Measurements from ENCODE around the gene LIME1. TPM values are rescaled to one million over a fixed set of nuclear protein-coding genes. Genes with fewer than 3 reads are reported as not detected.

LIME1 gene
- total and polyA plus RNA-seq, 9 of the 15 experiments (the other 6 are each of a cell fraction or from before 2014, with no cell fraction given), result 0.11 to 17.1 (median 2.8) TPM; not detected in 2

DNA sequence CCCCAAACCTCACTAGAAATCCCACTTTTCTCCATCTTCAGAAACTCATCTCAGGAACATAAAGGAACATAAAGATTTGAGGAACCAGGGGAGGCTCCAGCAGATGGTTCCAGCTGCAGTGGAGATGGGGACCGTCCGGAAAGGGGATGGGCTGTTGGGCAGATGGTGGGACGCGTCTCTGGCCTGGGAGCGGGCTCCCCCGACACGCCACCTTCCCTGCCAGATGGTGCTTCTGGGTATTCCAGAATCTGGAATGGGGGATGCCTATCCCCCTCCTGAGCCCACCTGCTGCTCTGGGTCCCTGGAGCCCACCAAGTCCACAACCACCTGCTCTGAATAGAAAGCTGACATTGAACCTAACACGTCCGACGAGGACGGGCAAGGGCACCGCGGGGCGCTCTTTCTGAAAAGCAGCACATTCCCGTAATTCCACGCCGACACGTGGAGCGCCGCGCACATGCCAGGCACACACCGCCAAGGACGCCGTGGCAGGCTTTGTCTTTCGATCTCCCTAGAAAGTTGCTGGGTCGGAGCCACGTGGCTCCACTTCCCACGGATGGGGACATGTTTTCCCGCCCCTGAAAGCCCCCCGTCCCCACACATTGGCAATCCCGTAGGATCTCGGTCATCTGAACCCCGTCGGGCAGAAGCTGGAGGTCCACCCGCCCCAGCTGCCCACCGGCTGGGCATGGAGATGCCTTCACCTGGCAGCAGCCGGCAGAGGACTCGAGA, 30.4 kb downstream of the LIME1 start:
- ATAC-seq, result no peak
- intact Hi-C loops (cut with micrococcal nuclease), result no loop called here
- Histone ChIP-seq H3K9ac (ENCODE audit: insufficient read depth in 1 of 2, low read depth in 2 of 2, low read length in 2 of 2) (peak overlapping the region in 1 of 2 experiments; percentile 41; a peak in 1 of 4 replicates), H3K9me3 (replicated peaks; ENCODE audit: control insufficient read depth, insufficient read depth, low read depth, low read length) (no peaks in the 10 kb centered on the region), H3K27ac (ENCODE audit: extremely low read depth, low read depth, low read length) (no peak overlapping the region), H3K9me1 (ENCODE audit: control insufficient read depth, insufficient read depth, low read length) (no peaks in the 10 kb centered on the region), H3K4me1 (replicated peaks in 1 of 2; ENCODE audit: control insufficient read depth in 2 of 2, insufficient read depth in 2 of 2, low read length in 2 of 2) (peaks cover 5 to 40% of the 10 kb centered on the region in 2 experiments; a peak in 3 of 5 replicates), H3K36me3 (ENCODE audit: control insufficient read depth, insufficient read depth, low read length) (no peaks in the 10 kb centered on the region), H3K27me3 (ENCODE audit: control insufficient read depth in 2 of 2, insufficient read depth in 2 of 2, low read length in 2 of 2) (peaks cover 0 to 9% of the 10 kb centered on the region in 2 experiments; a peak in 2 of 5 replicates), H3K4me2 (ENCODE audit: insufficient read depth, low read length) (no peak overlapping the region), H3K4me3 (no peak overlapping the region), H2AFZ (ENCODE audit: low read depth, low read length) (no peak overlapping the region), H3K79me2 (ENCODE audit: control insufficient read depth, insufficient read depth, low read length) (no peaks in the 10 kb centered on the region), H4K20me1 (replicated peaks; ENCODE audit: control insufficient read depth, insufficient read depth, low read length) (no peaks in the 10 kb centered on the region)
- TF ChIP-seq, protein P1, sequence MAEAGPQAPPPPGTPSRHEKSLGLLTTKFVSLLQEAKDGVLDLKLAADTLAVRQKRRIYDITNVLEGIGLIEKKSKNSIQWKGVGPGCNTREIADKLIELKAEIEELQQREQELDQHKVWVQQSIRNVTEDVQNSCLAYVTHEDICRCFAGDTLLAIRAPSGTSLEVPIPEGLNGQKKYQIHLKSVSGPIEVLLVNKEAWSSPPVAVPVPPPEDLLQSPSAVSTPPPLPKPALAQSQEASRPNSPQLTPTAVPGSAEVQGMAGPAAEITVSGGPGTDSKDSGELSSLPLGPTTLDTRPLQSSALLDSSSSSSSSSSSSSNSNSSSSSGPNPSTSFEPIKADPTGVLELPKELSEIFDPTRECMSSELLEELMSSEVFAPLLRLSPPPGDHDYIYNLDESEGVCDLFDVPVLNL (CRISPR knock-in tag; IDR thresholded peaks at IDR 0.05; ENCODE audit: low read depth), result no peak
- no peak for TF ChIP-seq NONO (IDR thresholded peaks at IDR 0.05; ENCODE audit: low read depth in 2 of 2, low read length in 1 of 2)
- no peak for TF ChIP-seq RFX7 (CRISPR knock-in tag; IDR thresholded peaks at IDR 0.05)
- TF ChIP-seq, protein P2, sequence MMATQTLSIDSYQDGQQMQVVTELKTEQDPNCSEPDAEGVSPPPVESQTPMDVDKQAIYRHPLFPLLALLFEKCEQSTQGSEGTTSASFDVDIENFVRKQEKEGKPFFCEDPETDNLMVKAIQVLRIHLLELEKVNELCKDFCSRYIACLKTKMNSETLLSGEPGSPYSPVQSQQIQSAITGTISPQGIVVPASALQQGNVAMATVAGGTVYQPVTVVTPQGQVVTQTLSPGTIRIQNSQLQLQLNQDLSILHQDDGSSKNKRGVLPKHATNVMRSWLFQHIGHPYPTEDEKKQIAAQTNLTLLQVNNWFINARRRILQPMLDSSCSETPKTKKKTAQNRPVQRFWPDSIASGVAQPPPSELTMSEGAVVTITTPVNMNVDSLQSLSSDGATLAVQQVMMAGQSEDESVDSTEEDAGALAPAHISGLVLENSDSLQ (IDR thresholded peaks at IDR 0.05), result no peak
- TF ChIP-seq ZNF583 (CRISPR knock-in tag; IDR thresholded peaks at IDR 0.05), result no peak
- no peak for TF ChIP-seq ZNF444 (CRISPR knock-in tag; IDR thresholded peaks at IDR 0.05)
- TF ChIP-seq, protein P3, sequence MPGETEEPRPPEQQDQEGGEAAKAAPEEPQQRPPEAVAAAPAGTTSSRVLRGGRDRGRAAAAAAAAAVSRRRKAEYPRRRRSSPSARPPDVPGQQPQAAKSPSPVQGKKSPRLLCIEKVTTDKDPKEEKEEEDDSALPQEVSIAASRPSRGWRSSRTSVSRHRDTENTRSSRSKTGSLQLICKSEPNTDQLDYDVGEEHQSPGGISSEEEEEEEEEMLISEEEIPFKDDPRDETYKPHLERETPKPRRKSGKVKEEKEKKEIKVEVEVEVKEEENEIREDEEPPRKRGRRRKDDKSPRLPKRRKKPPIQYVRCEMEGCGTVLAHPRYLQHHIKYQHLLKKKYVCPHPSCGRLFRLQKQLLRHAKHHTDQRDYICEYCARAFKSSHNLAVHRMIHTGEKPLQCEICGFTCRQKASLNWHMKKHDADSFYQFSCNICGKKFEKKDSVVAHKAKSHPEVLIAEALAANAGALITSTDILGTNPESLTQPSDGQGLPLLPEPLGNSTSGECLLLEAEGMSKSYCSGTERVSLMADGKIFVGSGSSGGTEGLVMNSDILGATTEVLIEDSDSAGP (CRISPR knock-in tag; IDR thresholded peaks at IDR 0.05), result no peak
- TF ChIP-seq ZNF121 (CRISPR knock-in tag; conservative IDR thresholded peaks at IDR 0.05), result no peak
- no peak for TF ChIP-seq SMARCA4 (IDR thresholded peaks at IDR 0.05)
- TF ChIP-seq ZNF75A (CRISPR knock-in tag; IDR thresholded peaks at IDR 0.05), result no peak
- TF ChIP-seq KDM2B (CRISPR knock-in tag; IDR thresholded peaks at IDR 0.05), result no peak
- TF ChIP-seq C11orf30 (IDR thresholded peaks at IDR 0.05; ENCODE audit: low read depth), result no peak
- no peak for TF ChIP-seq SUPT5H (IDR thresholded peaks at IDR 0.05)
- TF ChIP-seq RFX5 (IDR thresholded peaks at IDR 0.05; ENCODE audit: low read depth, low read length), result no peak
- 65% methylated on average over 26 of the region's 38 CpGs for WGBS (ENCODE audit: insufficient coverage, low coverage, missing lambda C conversion rate)
- BruUV-seq (replicated peaks), result no TSS peak
- in situ Hi-C loops (cut with MboI), result no loop called here
- DNase-seq (ENCODE audit: extremely low read depth in 1 of 4, low spot score in 3 of 4), result no peak
- ChIA-PET CTCF (ENCODE audit: low intra/inter-chr PET ratio) (no interaction called here), POLR2A (interaction anchor here (1.0 kb wide), 2 partner anchors 11 to 19 kb away, joined by 3 read pairs; no protein-coding TSS in a partner anchor)
- FAIRE-seq, result no peak
